ENCODE measurements around the gene KRIT1. TPM values are rescaled to one million over a fixed set of nuclear protein-coding genes. Genes with fewer than 3 reads are reported as not detected.
"Not testable (repeated sequence)": the region's sequence is repeated elsewhere in the genome, so short reads cannot be mapped to it uniquely, and the experiment has no call there.

The KRIT1 gene
- total and polyA plus RNA-seq, 9 donors, result 29.4 to 65.0 (median 52.3) TPM

DNA sequence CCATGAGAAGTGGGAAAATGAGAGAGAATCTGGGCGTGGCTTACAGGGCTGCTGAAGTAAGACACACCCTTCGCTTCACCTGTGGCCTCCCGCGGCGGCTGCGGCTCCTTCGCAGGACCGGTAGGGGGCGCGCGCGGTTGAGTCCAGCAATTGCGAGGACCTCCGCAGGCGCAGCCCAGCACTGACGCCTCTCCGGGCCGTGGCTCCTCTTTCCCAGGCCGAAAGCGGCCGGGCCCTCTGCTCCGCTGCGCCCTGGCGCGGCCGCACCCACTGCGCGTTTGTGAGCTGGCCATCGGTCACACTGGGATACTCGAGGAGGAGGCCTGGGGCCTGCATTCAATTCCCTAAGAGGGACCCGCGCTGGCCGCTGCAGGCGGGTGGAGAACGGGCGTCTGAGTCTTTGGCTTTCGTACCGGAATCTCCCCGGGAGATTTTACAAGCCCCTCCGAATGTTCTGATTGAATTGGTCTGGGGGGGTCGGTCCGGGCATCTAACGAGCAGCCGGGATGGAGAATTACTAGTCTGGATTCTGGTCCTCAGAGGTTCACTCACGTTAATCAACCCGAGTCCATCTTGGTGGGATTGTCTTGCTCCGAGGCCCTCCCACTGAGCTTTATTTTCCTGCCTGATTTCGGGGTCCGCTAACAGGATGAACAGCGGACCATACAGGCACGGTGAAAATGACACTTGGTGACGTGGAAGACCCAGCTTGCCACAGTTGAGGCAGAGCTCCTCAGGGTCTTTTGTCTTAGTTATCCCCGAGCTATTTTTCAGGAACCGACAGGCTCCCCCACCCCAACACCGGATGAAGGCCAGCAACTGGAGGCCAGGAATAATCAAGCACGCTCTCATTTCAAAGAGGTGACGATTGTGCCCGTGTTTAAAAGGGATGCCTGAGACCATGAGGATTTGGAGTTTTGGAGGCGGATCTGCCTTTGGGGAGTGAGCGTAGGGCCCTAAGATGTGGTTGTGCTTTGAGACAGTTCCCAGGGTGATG, 66.5 kb downstream of the KRIT1 start, which contains the start of gene LRRD1:
Gene LRRD1 (minus strand): TSS at position 215 of the 997 bp plus-strand sequence. CDS start 13,940 bp downstream, outside the sequence.
- no peaks in the 10 kb centered on the region for H3K36me3 ChIP-seq
- H3K4me3 ChIP-seq, result peak within 1 kb of the TSS; percentile 51
- no peaks in the 10 kb centered on the region for H3K27me3 ChIP-seq
- H3K4me1 ChIP-seq (ENCODE audit: insufficient read depth), result no peaks in the 10 kb centered on the region
- intact Hi-C loops (cut with DNase I), result loop anchor here in 1 of 4 donors (5.0 kb wide), 1 partner anchor 268 kb away; the partner anchor contains the start of gene GATAD1
- 6 to 10% (median 8%) methylated on average over 50 to 60 of the region's 60 CpGs for WGBS, 3 donors
- peak; percentile 79 to 93 (median 85) for DNase-seq
- peak within 1 kb of the TSS; percentile 49 to 80 for H3K27ac ChIP-seq
- H3K9me3 ChIP-seq, result no peaks in the 10 kb centered on the region
- TF ChIP-seq POLR2A (IDR thresholded peaks at IDR 0.05) (no peak), EP300 (IDR thresholded peaks at IDR 0.05) (no peak)
- TF ChIP-seq, protein P1, sequence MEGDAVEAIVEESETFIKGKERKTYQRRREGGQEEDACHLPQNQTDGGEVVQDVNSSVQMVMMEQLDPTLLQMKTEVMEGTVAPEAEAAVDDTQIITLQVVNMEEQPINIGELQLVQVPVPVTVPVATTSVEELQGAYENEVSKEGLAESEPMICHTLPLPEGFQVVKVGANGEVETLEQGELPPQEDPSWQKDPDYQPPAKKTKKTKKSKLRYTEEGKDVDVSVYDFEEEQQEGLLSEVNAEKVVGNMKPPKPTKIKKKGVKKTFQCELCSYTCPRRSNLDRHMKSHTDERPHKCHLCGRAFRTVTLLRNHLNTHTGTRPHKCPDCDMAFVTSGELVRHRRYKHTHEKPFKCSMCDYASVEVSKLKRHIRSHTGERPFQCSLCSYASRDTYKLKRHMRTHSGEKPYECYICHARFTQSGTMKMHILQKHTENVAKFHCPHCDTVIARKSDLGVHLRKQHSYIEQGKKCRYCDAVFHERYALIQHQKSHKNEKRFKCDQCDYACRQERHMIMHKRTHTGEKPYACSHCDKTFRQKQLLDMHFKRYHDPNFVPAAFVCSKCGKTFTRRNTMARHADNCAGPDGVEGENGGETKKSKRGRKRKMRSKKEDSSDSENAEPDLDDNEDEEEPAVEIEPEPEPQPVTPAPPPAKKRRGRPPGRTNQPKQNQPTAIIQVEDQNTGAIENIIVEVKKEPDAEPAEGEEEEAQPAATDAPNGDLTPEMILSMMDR (IDR thresholded peaks at IDR 0.05), result peak; percentile 88 to 93 (median 92)

DNA sequence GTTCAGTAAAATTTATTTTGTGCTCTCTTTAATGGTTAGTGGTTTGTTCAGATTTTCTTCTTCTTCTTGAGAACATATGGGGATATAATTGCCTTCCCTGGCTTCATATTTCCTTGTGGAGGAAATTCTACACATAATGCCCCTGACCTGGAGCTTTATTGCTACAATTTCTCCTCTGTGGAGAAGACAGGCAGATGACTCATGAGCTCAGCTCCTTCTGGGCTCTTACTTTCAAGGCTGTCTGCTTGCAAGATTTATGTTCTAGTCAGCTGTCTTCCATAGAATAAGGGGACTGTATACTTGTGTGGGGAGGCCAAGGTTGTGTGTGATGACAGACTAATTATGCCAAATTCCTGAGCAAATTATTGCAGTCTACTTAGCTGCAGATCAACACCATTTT, 68.4 kb downstream of the KRIT1 start:
- intact Hi-C loops (cut with DNase I), result loop anchor here in 1 of 4 donors (5.0 kb wide), 1 partner anchor 270 kb away; the partner anchor contains the start of gene GATAD1
- no peaks in the 10 kb centered on the region for H3K4me1 ChIP-seq (ENCODE audit: insufficient read depth)
- no peaks in the 10 kb centered on the region for H3K36me3 ChIP-seq

DNA sequence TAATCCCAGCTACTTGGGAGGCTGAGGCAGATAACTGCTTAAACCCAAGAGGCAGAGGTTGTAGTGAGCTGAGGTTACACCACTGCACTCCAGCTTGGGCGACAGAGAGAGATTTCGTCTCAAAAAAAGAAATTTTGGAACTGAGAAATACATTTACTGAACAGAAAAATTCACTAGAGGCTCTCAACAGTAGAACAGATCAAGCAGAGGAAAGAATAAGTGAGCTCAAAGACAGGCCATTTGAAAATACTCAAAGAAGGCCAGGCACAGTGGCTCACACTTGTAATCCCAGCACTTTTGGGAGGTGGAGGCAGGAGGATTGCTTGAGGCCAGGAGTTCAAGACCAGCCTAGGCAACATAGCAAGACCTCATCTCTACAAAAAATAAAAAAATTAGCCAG, 76.2 kb downstream of the KRIT1 start:
- H3K9me3 ChIP-seq; H3K4me1 ChIP-seq (ENCODE audit: insufficient read depth); H3K36me3 ChIP-seq; intact Hi-C loops (cut with DNase I); H3K27me3 ChIP-seq; H3K4me3 ChIP-seq; DNase-seq; H3K27ac ChIP-seq: not testable (repeated sequence)
- 85 to 90% (median 85%) methylated on average over 2 of the region's 2 CpGs for WGBS, 3 donors

More for the DNA sequence above, 68.4 kb downstream of the KRIT1 start:
- no peaks in the 10 kb centered on the region for H3K27me3 ChIP-seq
- no peak overlapping the region for H3K27ac ChIP-seq
- H3K9me3 ChIP-seq, result no peaks in the 10 kb centered on the region
- no peak overlapping the region for H3K4me3 ChIP-seq
- no peak for DNase-seq
- TF ChIP-seq EP300 (IDR thresholded peaks at IDR 0.05), result no peak
- no peak for TF ChIP-seq POLR2A (IDR thresholded peaks at IDR 0.05)
- TF ChIP-seq, protein P1 (IDR thresholded peaks at IDR 0.05), result no peak

DNA sequence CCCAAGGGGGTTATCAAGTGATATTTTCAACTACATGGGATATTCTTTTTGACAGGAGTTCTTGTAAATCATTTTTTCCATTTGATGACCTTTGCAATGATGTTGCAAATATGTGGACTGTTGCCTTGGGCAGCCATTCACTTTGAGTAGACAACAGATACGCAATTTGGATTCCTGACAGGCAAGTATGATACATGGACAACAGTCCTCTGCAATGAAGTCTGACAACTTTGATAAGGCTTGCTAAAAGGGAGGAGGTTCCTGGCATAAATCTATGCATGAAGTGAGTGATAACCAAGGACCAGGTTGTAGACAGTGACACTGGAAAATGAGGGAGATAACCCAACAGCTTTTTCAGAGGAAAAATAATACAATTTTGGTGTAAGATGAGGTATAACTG, 84.4 kb downstream of the KRIT1 start:
- H3K27me3 ChIP-seq, result no peaks in the 10 kb centered on the region
- DNase-seq, result no peak
- TF ChIP-seq EP300 (IDR thresholded peaks at IDR 0.05) (no peak), POLR2A (IDR thresholded peaks at IDR 0.05) (no peak)
- TF ChIP-seq, protein P1 (IDR thresholded peaks at IDR 0.05), result no peak
- intact Hi-C loops (cut with DNase I), result no loop called here
- no peak overlapping the region for H3K27ac ChIP-seq
- no peaks in the 10 kb centered on the region for H3K9me3 ChIP-seq
- H3K36me3 ChIP-seq, result no peaks in the 10 kb centered on the region
- H3K4me1 ChIP-seq (ENCODE audit: insufficient read depth), result no peaks in the 10 kb centered on the region
- 95 to 98% (median 96%) methylated on average over 1 of the region's 1 CpG for WGBS, 3 donors
- H3K4me3 ChIP-seq, result no peak overlapping the region

Measured in ovary (tissue), 9 donors.